GM19397 (cell line): ENCODE data around the gene APAF1.

Source experiments
- ATAC-seq: cut with Tn5 transposase; IDR thresholded peaks from one replicate; pipeline ENCODE4 v1.9.1; 2021; ENCODE audit warnings: mild to moderate bottlenecking, moderate library complexity; ENCODE audit not compliant: unreplicated experiment

The APAF1 gene

DNA sequence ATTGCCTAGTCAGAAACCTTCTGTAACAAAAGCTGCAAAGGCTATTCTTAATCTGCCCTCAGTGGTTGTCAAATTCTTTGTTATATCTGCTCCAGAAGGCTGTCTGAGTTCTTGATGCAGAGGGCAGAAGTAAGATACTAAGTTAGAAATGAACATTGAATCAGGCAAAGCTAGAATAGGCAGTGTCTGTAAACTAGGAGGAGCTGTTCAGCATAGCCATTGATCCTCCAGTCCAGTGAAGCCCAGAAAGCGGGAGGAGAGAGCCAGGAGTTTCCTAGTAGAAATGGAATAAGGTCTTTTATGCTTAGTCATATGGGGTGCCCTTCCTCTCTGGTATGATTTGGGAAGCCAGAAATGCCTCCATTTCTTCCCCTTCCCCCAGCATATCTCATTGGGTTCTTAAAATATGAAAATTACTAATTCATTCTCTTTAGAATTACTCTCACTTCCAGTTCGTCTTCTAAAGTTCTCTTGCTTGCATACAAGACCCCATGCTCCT lies 76.2 kb downstream of the APAF1 start:
- ATAC-seq, result no peak

DNA sequence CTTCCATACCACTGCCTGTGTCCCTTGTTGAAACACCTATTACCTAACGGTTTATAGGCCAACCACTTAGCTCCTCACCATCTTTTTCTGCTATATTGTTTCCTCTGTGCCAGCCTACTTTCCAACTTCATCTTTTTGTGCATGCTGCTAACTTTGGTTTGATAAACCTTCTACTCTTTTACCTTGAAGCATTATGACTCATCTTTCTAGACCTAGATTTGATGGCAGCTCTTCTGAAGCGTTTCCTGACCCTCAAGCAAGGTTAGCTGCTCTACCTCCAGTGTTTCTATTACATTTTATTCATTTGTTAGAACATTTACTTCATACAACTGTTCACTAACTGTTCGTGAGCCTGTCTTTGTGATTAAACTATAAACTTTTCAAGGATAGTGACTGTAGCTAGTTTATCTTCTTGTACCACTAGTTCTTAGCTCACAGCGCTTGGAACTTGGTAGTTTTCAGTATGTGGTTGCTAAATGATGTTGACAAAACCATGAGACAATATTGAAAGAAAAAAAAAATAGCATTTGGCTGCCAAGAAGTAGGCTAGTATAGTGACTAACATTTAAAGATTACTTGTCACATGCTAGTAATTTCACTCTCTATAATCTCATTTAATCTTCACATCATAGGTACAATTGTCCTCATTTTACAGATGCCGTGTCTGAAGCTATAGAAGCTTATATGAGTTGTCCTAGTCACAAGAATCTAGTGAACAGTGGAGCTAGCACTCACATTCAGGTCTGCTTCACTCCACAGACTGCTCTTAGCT lies 79.5 kb downstream of the APAF1 start:
- no peak for ATAC-seq

DNA sequence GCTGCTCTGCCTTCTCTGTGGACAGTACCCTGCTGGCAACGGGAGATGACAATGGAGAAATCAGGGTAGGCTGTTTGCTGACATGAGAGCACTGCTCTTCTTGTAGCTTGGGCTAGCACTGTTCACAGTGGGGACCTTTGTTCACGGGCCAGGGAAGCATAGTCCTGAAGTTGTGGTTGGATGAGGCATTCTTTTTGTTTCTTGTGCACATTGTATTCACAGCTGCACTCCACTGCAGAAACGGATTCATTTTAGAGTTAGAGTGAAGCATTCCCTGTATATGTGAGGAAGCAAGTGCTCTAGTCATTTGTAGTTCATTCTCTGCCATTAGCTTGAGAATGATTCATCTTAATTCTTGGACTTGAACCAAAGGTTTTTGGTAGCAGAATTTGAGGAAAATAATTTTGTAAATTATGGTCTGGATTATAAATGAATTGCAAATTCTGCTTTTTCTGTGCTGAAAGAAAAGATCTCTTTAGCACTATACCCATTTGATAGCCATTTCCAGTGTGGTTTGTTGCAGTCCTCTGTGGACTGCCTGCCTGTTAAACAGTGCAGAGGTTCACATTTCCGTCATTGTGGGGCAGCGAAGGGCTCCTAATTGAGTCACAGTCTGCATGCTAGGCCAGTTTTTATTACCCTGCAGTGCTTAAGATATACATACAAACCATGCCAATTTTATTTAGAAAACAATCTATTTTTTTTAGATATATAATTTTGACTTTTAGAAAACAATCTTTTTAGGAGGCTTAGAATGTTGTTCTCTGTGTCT lies 80.6 kb downstream of the APAF1 start:
- ATAC-seq, result peak; percentile 86

DNA sequence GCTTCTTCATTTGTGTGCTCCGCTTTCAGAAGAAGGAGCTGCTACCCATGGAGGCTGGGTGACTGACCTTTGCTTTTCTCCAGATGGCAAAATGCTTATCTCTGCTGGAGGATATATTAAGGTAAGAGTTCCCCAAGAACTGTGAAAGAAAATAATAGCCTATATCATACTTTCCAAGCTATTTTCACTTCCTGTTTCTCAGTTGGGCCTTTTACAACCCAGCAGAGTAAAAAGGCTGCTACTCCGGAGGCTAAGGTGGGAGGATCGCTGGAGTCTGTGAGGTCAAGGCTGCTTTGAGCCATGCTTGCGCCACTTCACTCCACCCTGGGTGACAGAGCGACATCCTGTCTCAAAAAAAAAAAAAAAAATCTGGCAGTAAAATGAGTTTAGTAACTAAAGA lies 82.1 kb downstream of the APAF1 start:
- ATAC-seq, result no peak

DNA sequence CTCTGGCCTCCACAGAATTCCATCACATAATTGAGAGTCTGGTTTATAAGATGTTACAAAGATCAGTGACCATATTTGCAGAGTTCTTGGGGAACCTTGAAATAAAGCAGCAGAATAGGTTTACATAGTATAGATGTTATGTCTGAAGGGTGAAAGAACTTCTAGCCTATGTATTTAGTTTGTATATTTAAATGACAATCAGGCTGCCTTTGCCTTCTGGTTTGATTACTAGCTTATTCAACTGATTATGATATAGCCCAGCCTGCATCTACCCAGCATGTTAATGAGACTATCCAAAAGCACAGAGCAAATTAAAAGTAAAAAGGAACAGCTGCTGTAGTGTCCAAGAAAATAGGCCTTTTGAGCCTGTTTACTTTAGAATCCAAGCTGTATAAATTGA lies 85.3 kb downstream of the APAF1 start:
- ATAC-seq, result no peak

DNA sequence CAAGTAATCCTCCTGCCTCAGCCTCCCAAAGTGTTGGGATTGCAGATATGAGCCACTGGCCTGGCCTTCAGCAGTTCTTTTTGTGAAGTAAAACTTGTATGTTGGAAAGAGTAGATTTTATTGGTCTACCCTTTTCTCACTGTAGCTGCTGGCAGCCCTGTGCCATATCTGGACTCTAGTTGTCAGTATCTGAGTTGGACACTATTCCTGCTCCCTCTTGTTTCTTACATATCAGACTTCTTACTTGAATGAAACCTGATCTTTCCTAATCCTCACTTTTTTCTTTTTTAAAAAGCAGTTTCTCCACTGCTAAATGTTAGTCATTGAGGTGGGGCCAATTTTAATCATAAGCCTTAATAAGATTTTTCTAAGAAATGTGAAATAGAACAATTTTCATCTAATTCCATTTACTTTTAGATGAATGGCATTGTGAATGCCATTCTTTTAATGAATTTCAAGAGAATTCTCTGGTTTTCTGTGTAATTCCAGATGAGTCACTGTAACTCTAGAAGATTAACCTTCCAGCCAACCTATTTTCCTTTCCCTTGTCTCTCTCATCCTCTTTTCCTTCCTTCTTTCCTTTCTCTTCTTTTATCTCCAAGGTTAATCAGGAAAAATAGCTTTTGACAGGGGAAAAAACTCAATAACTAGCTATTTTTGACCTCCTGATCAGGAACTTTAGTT lies 88.7 kb downstream of the APAF1 start:
- ATAC-seq, result no peak

DNA sequence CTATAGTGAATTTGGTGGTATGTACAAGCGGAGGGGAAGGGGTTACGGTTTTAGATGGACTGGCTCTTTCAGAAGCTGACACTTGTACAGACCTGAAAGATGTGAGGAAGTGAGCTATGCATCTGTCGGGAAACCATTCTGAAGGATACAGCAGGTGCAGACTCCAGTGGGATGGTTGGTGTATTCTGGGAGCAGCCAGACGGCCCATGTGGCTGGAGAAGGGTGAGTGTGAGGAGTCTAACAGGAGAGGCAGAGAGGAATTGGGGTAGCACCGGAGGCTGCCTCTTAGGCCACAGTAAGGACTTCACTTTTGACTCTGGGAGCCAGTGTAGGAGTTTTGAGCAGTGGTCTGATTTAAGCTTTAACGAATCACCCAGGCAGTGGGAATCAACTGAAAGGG lies 90.7 kb downstream of the APAF1 start:
- ATAC-seq, result no peak

DNA sequence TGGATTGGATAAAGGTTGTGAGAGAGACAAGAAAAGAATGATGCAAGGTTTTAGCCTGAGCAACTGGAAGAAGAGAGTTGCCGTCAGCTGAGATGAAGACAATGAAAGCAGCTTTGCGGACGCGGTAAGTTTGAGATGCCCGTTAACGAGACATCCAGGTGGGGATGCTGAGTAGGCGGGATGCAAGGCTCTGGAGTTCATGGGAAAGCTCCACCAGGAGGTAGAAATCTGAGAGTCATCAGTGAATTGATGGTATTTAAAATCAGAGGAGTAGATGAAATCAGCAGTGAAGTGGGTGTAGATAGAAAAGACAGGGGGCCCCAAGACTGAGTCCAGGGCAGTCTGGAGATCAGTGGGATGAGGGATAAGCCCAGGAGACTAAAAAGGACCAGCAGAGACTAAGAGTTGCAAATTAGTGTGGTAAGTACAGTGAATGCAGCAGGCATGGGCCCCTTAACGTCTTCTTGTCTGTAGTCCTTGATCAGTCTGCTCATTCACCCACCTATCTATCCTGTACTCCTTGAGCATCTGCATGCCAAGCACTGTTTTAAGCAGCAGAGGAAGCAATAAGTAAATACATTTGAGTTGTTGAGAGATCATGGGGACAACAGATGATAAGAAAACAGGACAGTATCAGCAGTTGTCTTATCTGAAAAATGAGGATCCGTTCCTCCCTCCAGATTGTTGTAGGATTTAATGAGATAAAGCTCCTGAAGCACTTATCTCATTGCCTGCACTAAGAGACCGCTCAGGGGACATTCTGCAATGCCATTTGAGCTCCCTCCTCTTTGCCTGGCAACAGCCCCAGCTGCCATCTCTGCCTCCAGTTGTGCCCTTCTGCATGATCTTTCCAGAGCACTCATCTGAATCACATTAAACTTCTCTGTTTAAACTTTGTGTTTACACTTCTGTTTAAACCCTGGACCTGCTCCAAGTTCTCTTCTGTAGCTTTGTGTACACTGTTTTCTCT lies 91.5 kb downstream of the APAF1 start:
- ATAC-seq, result no peak

DNA sequence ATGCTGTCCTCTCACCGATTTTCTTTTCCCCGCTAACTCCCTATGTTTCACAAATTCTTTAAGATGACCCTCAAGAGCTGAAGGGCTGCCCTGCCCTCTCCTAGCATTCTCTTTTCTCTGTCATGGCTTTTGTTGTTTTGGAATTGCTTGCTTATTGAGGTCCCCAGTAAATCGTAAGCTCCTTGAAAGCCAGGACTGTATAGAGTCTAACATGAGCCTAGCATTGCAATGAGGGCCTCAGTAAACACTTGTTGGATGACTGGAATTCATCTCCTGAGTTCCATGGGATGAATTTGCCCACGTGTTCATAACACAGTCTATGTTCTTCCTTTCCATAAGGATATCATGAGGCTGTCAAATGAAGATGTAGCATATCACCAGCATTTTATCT lies 92.2 kb downstream of the APAF1 start:
- ATAC-seq, result no peak

DNA sequence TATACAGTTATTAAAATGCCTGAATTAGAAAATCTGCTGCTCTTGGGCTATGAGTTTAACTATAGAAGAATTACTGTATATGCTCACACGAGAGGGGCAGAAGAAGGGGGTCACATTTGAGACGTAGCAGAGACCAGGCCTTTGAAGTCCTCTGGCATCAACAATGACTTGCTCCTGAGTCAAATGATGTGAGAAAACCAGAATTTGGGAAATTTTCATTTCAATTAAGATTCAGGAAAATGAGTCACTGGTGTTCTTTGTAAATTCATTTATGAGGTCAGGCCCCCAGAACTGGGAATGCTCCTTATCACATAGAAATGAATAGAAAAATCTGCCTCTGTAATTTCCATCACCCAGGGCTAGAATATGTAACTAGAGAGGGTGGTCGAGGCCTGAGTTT lies 92.9 kb downstream of the APAF1 start:
- ATAC-seq, result no peak

DNA sequence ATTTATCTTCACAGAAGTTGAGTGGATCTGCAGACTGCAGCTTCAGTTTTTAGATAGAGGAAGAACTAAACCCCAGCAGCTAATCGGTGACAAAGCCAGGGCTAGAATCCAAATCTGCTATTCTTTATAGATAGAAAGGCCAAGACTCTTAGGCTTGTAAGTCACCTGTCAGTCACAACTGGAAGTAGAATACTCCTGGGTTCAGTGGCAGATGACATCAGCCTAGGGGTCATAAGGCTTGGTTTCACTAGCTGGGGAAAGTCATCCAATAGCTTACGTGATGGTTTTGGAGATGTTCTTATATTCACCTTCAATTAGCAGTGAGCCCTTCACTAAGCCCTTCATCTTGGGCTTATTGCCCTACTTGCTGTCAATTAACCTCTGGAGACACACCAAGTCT lies 93.4 kb downstream of the APAF1 start:
- ATAC-seq, result no peak

DNA sequence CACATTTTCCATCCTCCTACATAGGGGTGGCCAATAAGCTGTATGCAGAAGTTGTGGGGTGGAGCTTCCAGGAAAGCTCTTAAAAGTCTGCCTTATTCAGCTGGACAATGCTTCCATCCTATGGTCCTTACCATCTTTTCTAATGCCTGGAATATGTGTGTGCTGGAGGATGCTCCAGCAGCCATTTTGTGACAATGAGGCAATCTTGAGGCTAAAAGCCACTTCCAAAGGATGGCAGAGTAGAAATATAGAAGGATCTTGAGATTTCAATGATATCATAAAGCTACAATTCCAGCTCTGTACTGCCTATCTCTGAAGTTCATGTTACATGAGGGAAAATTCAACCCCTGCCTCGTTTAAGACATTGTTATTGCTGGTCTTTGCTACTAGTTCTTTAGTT lies 95.7 kb downstream of the APAF1 start:
- ATAC-seq, result no peak

DNA sequence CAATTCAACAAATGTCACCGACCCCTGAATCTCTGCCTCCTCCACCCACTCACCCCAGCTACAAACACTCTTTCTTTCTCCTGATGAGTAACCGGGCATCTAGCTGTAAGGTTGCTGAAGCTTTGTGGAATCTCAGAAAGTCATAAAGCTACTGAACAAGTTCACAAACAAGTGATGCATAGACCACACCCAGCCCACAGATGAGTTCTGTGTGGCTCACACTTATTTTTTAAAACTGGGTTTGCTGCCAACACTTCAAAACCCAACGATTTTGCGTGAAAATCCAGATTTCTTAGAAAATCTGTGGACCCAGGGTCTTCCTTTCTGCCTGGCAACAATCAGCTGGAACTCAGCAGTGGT lies 96.1 kb downstream of the APAF1 start:
- ATAC-seq, result no peak

DNA sequence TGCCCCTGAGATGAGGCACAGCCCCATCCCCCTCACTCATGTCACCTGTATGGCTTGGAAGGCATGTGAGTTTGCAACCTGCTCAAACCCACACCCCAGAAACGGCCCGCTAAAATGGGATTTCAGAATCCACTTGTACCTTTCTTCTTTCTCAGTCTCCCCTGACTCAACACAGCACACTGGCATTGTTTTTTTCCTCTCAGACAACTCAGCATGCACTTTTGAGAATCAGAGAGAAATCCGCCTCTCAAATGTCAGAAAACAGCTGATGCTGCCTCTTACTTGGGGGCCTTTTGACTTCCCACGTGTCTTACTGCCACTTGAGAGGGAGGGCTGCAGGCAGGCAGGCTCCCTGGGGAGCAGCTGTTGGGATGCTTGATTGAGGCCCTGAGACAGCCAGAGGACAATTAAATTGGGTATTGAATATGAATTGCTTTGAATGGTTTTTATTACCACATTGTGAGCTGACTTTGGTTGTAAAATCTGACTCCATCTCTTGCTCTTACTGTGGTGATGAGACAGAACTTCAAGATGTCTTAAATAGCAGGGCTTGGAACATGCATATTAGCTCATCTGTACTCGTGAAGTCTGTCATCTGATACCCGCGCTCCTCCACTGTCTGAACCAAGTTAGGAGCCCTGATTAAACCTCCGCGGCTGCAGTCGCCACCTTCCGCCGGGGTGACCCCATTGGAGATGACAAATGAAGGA lies 96.6 kb downstream of the APAF1 start:
- ATAC-seq, result no peak

DNA sequence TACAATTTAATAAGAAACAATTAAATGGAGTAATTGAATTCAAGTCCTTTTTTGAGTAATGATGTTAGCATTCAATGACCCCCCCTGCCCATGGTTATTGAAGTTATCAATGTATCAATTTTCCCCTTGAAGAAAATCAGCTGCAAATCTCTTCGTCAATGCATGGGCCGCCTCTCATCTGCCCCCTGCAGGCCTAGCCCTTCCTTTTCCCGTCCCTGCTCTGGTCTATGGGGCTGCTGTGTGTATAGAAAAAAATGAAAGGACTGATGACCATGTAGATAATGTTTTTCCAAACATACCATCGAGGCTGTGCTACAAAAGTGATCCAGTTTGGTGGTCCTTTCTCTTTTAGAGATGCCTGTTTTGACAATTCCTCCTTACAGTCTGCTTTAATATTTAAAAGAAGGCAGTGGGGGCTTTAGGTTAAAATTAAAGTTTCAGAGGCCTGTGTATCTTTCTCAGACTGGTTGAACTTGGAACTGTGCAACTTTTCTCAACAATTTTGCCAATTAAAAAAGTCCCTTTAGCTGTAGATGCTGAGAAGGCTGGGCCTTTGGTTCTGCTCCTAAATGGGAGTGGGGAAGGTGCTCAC lies 98.4 kb downstream of the APAF1 start:
- peak; percentile 60 for ATAC-seq

DNA sequence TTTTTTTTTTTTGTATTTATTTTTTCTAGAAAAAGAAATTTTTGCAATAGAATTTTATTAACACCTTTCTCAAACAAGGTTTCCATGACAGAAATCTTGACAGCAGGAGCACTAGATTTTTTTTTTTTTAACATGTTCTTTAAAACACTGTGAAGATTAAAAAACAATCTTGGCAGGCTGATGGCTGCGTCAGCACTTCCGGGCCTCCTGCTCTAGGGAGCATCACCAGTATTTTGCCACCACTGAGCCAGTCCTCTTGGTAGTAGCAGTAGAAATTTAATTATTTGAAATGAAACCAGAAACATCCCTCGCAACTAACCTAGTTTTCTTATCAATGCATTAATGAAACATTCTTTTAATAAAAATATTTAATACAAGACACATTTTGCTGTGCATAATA lies 99.6 kb downstream of the APAF1 start:
- no peak for ATAC-seq

DNA sequence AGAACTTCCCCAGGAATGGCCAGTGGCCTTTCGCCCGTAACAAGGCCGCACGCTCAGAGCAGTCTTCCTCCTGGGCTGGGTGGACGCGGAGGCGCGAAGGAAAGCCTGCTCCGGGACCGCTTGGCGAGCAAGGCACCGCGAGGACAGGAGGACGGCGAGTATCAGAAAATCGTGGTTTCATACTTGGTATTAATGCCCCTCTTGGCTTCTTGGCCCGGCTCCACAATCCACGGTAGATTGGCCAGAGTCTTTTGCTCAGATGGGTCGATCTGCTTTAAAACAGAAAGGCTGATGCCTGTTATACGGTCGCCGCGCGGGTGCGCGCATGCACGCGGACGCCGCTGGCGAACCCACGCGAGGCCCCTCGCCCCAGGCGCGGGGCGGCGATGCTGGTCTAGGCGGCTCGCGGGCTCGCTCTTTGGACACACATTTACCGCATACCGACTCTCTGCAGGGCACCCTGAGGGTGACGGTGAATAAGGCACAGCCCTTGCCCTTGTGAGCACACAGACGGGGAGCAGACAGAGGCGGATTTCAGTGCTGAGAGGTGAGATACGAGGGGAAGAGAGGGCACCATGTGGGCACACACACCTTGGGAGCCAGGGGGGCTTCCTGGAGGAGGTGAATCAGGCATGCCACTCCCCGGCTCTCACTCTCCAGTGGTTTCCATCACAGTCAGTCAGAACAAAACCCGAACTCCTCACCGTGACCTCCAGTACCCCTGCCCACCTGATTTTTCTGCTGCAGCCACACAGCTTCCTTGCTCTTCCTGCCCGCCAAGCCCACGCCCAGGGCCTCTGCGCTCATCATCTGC lies 100.7 kb downstream of the APAF1 start:
- peak; percentile 66 for ATAC-seq

DNA sequence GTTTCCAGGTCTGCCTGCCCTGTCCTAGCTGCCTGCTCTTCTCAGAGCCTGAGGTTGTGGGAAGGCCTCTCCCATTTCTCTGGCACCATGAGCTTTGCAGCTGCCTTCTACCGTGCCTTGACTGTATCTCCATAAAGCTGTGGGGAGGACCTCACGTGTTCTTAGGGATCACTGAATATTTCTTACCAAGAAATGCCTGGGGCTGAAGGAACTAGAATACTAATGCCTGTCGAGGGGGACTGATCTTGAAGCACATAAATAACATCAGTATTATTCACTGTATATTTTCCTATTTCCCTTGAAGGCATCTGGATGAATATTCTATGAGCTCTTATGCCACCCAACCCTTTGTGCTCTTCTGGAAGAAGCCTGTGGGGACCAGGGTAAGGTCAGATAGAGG lies 103.4 kb downstream of the APAF1 start:
- ATAC-seq, result no peak

DNA sequence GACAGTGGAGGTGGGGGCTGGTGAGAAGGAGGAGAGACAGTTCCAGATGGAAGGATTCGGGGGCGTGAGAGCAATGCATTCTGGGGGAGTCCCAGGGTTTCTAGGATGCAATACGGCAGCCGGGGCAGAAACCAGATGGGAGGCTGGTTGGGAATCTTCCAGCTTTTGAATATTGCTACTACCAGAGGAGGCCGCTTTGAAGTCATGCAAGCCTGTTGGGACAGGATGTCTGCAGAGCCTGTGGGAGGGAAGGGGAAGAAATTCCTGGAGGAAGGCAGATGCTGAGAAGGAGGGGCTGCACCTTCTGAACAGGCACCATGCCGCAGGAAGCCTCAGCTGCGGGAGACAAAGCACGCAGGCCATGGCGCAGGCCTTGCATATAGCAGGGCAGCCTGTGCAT lies 105.4 kb downstream of the APAF1 start:
- no peak for ATAC-seq
